ENCODE measurements around the gene ADGRB3. TPM values are rescaled to one million over a fixed set of nuclear protein-coding genes. Genes with fewer than 3 reads are reported as not detected.
"Not testable (repeated sequence)": the region's sequence is repeated elsewhere in the genome, so short reads cannot be mapped to it uniquely, and the experiment has no call there.

Gene ADGRB3
- polyA plus RNA-seq, 1 experiment: 0.12 TPM

- no peaks in the 10 kb centered on the region for H3K36me3 ChIP-seq (ENCODE audit: control insufficient read depth, insufficient read depth, low read length)
- no peaks in the 10 kb centered on the region for H3K27me3 ChIP-seq (ENCODE audit: control insufficient read depth, insufficient read depth, low read length)
- TF ChIP-seq CTCF (IDR thresholded peaks at IDR 0.05; ENCODE audit: insufficient read depth, low read depth, low read length): no peak
- no peak overlapping the region for H3K4me3 ChIP-seq (ENCODE audit: low read depth, low read length)
- ChIA-PET CTCF (no interaction called here), POLR2A (no interaction called here)
- no peak for DNase-seq (ENCODE audit: low read depth)
These were observed 276.7 kb downstream of the ADGRB3 start for GRCh38 chr6:68911811-68912210.

GRCh38 chr6:68912805-68913204 lies 277.7 kb downstream of the ADGRB3 start:
- H3K4me3 ChIP-seq (ENCODE audit: low read depth, low read length); H3K36me3 ChIP-seq (ENCODE audit: control insufficient read depth, insufficient read depth, low read length); POLR2A ChIA-PET; H3K27me3 ChIP-seq (ENCODE audit: control insufficient read depth, insufficient read depth, low read length); CTCF ChIA-PET; DNase-seq (ENCODE audit: low read depth): not testable (repeated sequence)

- no peak for DNase-seq (ENCODE audit: low read depth)
- ChIA-PET CTCF (no interaction called here), POLR2A (no interaction called here)
These were observed 280.5 kb downstream of the ADGRB3 start for GRCh38 chr6:68915586-68915985.

GRCh38 chr6:68919537-68919936 lies 284.5 kb downstream of the ADGRB3 start:
- CTCF ChIA-PET: no interaction called here
- Histone ChIP-seq H3K4me3 (ENCODE audit: low read depth, low read length) (no peak overlapping the region), H3K36me3 (ENCODE audit: control insufficient read depth, insufficient read depth, low read length) (no peaks in the 10 kb centered on the region), H3K27me3 (ENCODE audit: control insufficient read depth, insufficient read depth, low read length) (no peaks in the 10 kb centered on the region)
- DNase-seq (ENCODE audit: low read depth): no peak
- POLR2A ChIA-PET: no interaction called here
- TF ChIP-seq CTCF (IDR thresholded peaks at IDR 0.05; ENCODE audit: insufficient read depth, low read depth, low read length): no peak

More at GRCh38 chr6:68915586-68915985, 280.5 kb downstream of the ADGRB3 start:
- Histone ChIP-seq H3K4me3 (ENCODE audit: low read depth, low read length) (no peak overlapping the region), H3K27me3 (ENCODE audit: control insufficient read depth, insufficient read depth, low read length) (no peaks in the 10 kb centered on the region), H3K36me3 (ENCODE audit: control insufficient read depth, insufficient read depth, low read length) (no peaks in the 10 kb centered on the region)
- TF ChIP-seq CTCF (IDR thresholded peaks at IDR 0.05; ENCODE audit: insufficient read depth, low read depth, low read length): no peak

GRCh38 chr6:68941345-68941744 lies 306.3 kb downstream of the ADGRB3 start:
- ChIA-PET POLR2A (no interaction called here), CTCF (no interaction called here)
- DNase-seq (ENCODE audit: low read depth): no peak
- no peak for TF ChIP-seq CTCF (IDR thresholded peaks at IDR 0.05; ENCODE audit: insufficient read depth, low read depth, low read length)
- Histone ChIP-seq H3K4me3 (ENCODE audit: low read depth, low read length) (no peak overlapping the region), H3K27me3 (ENCODE audit: control insufficient read depth, insufficient read depth, low read length) (no peaks in the 10 kb centered on the region), H3K36me3 (ENCODE audit: control insufficient read depth, insufficient read depth, low read length) (no peaks in the 10 kb centered on the region)

- Histone ChIP-seq H3K36me3 (ENCODE audit: control insufficient read depth, insufficient read depth, low read length) (no peaks in the 10 kb centered on the region), H3K4me3 (ENCODE audit: low read depth, low read length) (no peak overlapping the region), H3K27me3 (ENCODE audit: control insufficient read depth, insufficient read depth, low read length) (no peaks in the 10 kb centered on the region)
- TF ChIP-seq CTCF (IDR thresholded peaks at IDR 0.05; ENCODE audit: insufficient read depth, low read depth, low read length): no peak
- ChIA-PET POLR2A (no interaction called here), CTCF (interaction anchor here (2.1 kb wide), 1 partner anchor 20 kb away, joined by 5 read pairs; no protein-coding TSS in a partner anchor)
- no peak for DNase-seq (ENCODE audit: low read depth)
These were observed 312.6 kb downstream of the ADGRB3 start for GRCh38 chr6:68947721-68948120.
